ENCODE data around the gene TFAP2A.

The TFAP2A gene

GRCh38 chr6:10421158-10421920 is 6.5 kb upstream of the TFAP2A start:
- 0 out of 2 replicates have a peak, but pooled peaks have one; percentile 13 for TF ChIP-seq CTCF (IDR thresholded peaks at IDR 0.05; ENCODE audit: borderline replicate concordance, insufficient read depth, low read depth, low read length)
- H3K4me3 ChIP-seq (ENCODE audit: low read depth, low read length), result no peak overlapping the region

GRCh38 chr6:10420546-10421157 is 5.8 kb upstream of the TFAP2A start:
- no peak overlapping the region for H3K4me3 ChIP-seq (ENCODE audit: low read depth, low read length)
- TF ChIP-seq CTCF (IDR thresholded peaks at IDR 0.05; ENCODE audit: borderline replicate concordance, insufficient read depth, low read depth, low read length), result no peak

- no peak for TF ChIP-seq CTCF (IDR thresholded peaks at IDR 0.05; ENCODE audit: borderline replicate concordance, insufficient read depth, low read depth, low read length)
- H3K4me3 ChIP-seq (ENCODE audit: low read depth, low read length), result no peak overlapping the region
Measured at GRCh38 chr6:10419749-10420545, 5.1 kb upstream of the TFAP2A start.

GRCh38 chr6:10418862-10419748 is 4.2 kb upstream of the TFAP2A start:
- TF ChIP-seq CTCF (IDR thresholded peaks at IDR 0.05; ENCODE audit: borderline replicate concordance, insufficient read depth, low read depth, low read length), result no peak
- H3K4me3 ChIP-seq (ENCODE audit: low read depth, low read length), result no peak overlapping the region

- no peak for TF ChIP-seq CTCF (IDR thresholded peaks at IDR 0.05; ENCODE audit: borderline replicate concordance, insufficient read depth, low read depth, low read length)
- no peak overlapping the region for H3K4me3 ChIP-seq (ENCODE audit: low read depth, low read length)
Measured at GRCh38 chr6:10418361-10418861, 3.5 kb upstream of the TFAP2A start.

GRCh38 chr6:10417681-10418104 is 2.8 kb upstream of the TFAP2A start:
- H3K4me3 ChIP-seq (ENCODE audit: low read depth, low read length), result no peak overlapping the region
- no peak for TF ChIP-seq CTCF (IDR thresholded peaks at IDR 0.05; ENCODE audit: borderline replicate concordance, insufficient read depth, low read depth, low read length)
